ENCODE data around the gene TRAM2. TPM values are rescaled to one million over a fixed set of nuclear protein-coding genes. Genes with fewer than 3 reads are reported as not detected.
A peak's percentile ranks its signal among the peaks of the same experiment; 100 is the strongest.

Gene TRAM2
- total and polyA plus RNA-seq, 10 of the 15 experiments (the other 5 are each of a cell fraction or from before 2014, with no cell fraction given): 2.5 to 15.0 (median 11.0) TPM

GRCh38 chr6:52505726-52506409, 71.0 kb downstream of the TRAM2 start (continued):
- no peak for TF ChIP-seq RELA (IDR thresholded peaks at IDR 0.05; ENCODE audit: borderline replicate concordance, partially characterized antibody)
- TF ChIP-seq, protein P1, sequence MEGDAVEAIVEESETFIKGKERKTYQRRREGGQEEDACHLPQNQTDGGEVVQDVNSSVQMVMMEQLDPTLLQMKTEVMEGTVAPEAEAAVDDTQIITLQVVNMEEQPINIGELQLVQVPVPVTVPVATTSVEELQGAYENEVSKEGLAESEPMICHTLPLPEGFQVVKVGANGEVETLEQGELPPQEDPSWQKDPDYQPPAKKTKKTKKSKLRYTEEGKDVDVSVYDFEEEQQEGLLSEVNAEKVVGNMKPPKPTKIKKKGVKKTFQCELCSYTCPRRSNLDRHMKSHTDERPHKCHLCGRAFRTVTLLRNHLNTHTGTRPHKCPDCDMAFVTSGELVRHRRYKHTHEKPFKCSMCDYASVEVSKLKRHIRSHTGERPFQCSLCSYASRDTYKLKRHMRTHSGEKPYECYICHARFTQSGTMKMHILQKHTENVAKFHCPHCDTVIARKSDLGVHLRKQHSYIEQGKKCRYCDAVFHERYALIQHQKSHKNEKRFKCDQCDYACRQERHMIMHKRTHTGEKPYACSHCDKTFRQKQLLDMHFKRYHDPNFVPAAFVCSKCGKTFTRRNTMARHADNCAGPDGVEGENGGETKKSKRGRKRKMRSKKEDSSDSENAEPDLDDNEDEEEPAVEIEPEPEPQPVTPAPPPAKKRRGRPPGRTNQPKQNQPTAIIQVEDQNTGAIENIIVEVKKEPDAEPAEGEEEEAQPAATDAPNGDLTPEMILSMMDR (IDR thresholded peaks at IDR 0.05 in 2 of 3, conservative IDR thresholded peaks at IDR 0.05 in 1 of 3; ENCODE audit: control insufficient read depth in 2 of 3, extremely low read depth in 1 of 3, insufficient read depth in 1 of 3, low read depth in 3 of 3, low read length in 3 of 3): peak; percentile 23 to 34 (median 29); a peak in 4 of 6 replicates
- no peak for TF ChIP-seq FOXM1 (IDR thresholded peaks at IDR 0.05; ENCODE audit: low read depth, low read length)

DNA sequence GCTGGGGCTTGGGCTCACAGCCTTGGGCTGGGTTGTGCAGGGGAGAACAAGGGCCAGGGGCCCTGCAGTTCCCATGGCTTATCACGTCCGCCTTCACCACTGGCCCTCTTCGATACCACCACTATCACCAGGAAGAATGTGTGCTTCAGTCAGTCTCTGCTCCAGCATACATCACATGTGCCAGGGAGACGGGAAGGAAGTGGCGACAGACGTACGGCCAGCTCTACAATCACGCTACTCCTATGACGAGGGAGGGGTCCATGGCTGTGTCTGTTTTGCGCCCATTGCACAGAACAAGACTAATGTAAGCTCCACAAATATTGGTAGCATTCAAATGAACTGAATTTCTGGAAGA, 72.1 kb downstream of the TRAM2 start:
- DNase-seq (ENCODE audit: low read depth, low spot score): no peak
- Histone ChIP-seq H3K4me2 (ENCODE audit: control insufficient read depth, insufficient read depth) (no peak overlapping the region), H3K27ac (ENCODE audit: control insufficient read depth, insufficient read depth) (no peak overlapping the region), H3K79me2 (ENCODE audit: control insufficient read depth, insufficient read depth, low read length) (no peaks in the 10 kb centered on the region), H3K4me1 (ENCODE audit: control insufficient read depth, insufficient read depth, low read length) (peaks cover 5% of the 10 kb centered on the region), H2AFZ (ENCODE audit: control insufficient read depth, low read depth, low read length) (no peak overlapping the region), H4K20me1 (ENCODE audit: control insufficient read depth, insufficient read depth) (no peaks in the 10 kb centered on the region; the same call in 1 of the 2 replicates), H3K36me3 (ENCODE audit: control insufficient read depth in 2 of 2, insufficient read depth in 2 of 2, low read length in 1 of 2) (peaks cover 6 to 15% of the 10 kb centered on the region in 2 experiments; a peak in 3 of 4 replicates), H3K27me3 (replicated peaks in 1 of 2; ENCODE audit: control insufficient read depth in 2 of 2, insufficient read depth in 2 of 2, low read length in 1 of 2) (no peaks in the 10 kb centered on the region), H3K9me3 (replicated peaks; ENCODE audit: control insufficient read depth, insufficient read depth, low read length) (no peaks in the 10 kb centered on the region), H3K9ac (ENCODE audit: control insufficient read depth, insufficient read depth, low read length) (no peak overlapping the region), H3K4me3 (no peak overlapping the region)
- 89% methylated on average over 10 of the region's 10 CpGs for WGBS (ENCODE audit: insufficient coverage, insufficient replicate concordance, low lambda C conversion rate, missing lambda C conversion rate)
- ChIA-PET CTCF (interaction anchor here (0.7 to 2.2 kb wide), 3 partner anchors 88 to 202 kb away, joined by 3 to 5 read pairs (median 3); no protein-coding TSS in a partner anchor), SMC1A (ENCODE audit: uncharacterized antibody, unreplicated experiment) (interaction anchor here (0.6 to 1.2 kb wide), 2 partner anchors 22 to 85 kb away, joined by 3 to 5 read pairs; partner anchors contain the start of gene EFHC1), POLR2A (no interaction called here), RAD21 (ENCODE audit: unreplicated experiment) (no interaction called here)
- no peak for ATAC-seq
- no peak for FAIRE-seq
- intact Hi-C loops (cut with micrococcal nuclease; ENCODE audit: unreplicated experiment): no loop called here
- BruUV-seq (replicated peaks): no TSS peak
- in situ Hi-C loops (cut with MboI): no loop called here
- TF ChIP-seq POLR2AphosphoS2 (IDR thresholded peaks at IDR 0.05; ENCODE audit: low read depth, low read length) (no peak), SUZ12 (IDR thresholded peaks at IDR 0.05; ENCODE audit: unreplicated experiment) (no peak), POLR2AphosphoS5 (IDR thresholded peaks at IDR 0.05; ENCODE audit: low read length) (no peak), ZNF622 (IDR thresholded peaks at IDR 0.05) (no peak), ZNF24 (IDR thresholded peaks at IDR 0.05) (no peak), EGR1 (IDR thresholded peaks at IDR 0.05; ENCODE audit: borderline replicate concordance in 1 of 2, low read depth in 2 of 2, low read length in 2 of 2) (no peak), RAD51 (IDR thresholded peaks at IDR 0.05) (no peak)
- TF ChIP-seq, protein P2, sequence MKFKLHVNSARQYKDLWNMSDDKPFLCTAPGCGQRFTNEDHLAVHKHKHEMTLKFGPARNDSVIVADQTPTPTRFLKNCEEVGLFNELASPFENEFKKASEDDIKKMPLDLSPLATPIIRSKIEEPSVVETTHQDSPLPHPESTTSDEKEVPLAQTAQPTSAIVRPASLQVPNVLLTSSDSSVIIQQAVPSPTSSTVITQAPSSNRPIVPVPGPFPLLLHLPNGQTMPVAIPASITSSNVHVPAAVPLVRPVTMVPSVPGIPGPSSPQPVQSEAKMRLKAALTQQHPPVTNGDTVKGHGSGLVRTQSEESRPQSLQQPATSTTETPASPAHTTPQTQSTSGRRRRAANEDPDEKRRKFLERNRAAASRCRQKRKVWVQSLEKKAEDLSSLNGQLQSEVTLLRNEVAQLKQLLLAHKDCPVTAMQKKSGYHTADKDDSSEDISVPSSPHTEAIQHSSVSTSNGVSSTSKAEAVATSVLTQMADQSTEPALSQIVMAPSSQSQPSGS (IDR thresholded peaks at IDR 0.05; ENCODE audit: low read length): no peak
